GM19043 (cell line): Measurements from ENCODE around the gene TMEM131.

Experiments
- ATAC-seq: cut with Tn5 transposase; IDR thresholded peaks from one replicate; pipeline ENCODE4 v1.9.1; 2021; ENCODE audit warnings: low read depth; ENCODE audit not compliant: unreplicated experiment

The TMEM131 gene

GRCh38 chr2:97731274-97732020, 264.3 kb downstream of the TMEM131 start:
- no peak for ATAC-seq

GRCh38 chr2:97730245-97730644, 265.5 kb downstream of the TMEM131 start:
- ATAC-seq = no peak

- no peak for ATAC-seq
Measured at GRCh38 chr2:97728091-97728731, 267.5 kb downstream of the TMEM131 start.

- no peak for ATAC-seq
Measured at GRCh38 chr2:97727296-97727695, 268.5 kb downstream of the TMEM131 start.

GRCh38 chr2:97726261-97727064, 269.3 kb downstream of the TMEM131 start:
- no peak for ATAC-seq

- ATAC-seq = no peak
Measured at GRCh38 chr2:97724946-97725688, 270.6 kb downstream of the TMEM131 start.

- ATAC-seq = no peak
Measured at GRCh38 chr2:97724501-97724900, 271.2 kb downstream of the TMEM131 start.

- no peak for ATAC-seq
Measured at GRCh38 chr2:97724073-97724410, 271.7 kb downstream of the TMEM131 start.

GRCh38 chr2:97723156-97724072, 272.3 kb downstream of the TMEM131 start:
- no peak for ATAC-seq

- ATAC-seq = no peak
Measured at GRCh38 chr2:97722227-97722626, 273.5 kb downstream of the TMEM131 start.

GRCh38 chr2:97720746-97721145, 275.0 kb downstream of the TMEM131 start:
- ATAC-seq = no peak

GRCh38 chr2:97719362-97720155, 276.2 kb downstream of the TMEM131 start:
- ATAC-seq = no peak

GRCh38 chr2:97718942-97719341, 276.8 kb downstream of the TMEM131 start:
- no peak for ATAC-seq

- ATAC-seq = no peak
Measured at GRCh38 chr2:97718051-97718882, 277.5 kb downstream of the TMEM131 start.

GRCh38 chr2:97717613-97717995, 278.1 kb downstream of the TMEM131 start:
- no peak for ATAC-seq

- no peak for ATAC-seq
Measured at GRCh38 chr2:97716695-97717612, 278.8 kb downstream of the TMEM131 start.
